Measurements from ENCODE around the gene CRBN.

DNA sequence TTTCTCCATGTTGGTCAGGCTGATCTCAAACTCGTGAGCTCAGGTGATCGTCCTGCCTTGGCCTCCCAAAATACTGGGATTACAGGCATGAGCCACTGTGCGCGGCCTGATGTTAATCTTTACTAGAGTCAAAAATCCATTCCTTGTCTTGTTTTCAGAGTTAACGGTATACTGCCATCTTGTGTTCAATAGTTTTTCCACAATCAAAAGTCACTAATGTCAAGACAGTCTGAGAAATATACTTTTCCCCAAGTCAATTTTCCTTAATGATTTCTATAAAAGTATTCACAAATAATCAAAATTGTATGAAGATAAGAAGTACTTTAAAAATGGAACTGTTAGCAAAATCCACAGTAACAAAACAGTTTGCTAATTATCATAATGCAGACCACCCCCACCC, 8.5 kb downstream of the CRBN start:
- TF ChIP-seq MYC (IDR thresholded peaks at IDR 0.05; ENCODE audit: low read depth, low read length) (no peak), JUN (IDR thresholded peaks at IDR 0.05; ENCODE audit: borderline replicate concordance, insufficient read depth, insufficient read length, low read depth) (no peak)
- TF ChIP-seq, protein P1, sequence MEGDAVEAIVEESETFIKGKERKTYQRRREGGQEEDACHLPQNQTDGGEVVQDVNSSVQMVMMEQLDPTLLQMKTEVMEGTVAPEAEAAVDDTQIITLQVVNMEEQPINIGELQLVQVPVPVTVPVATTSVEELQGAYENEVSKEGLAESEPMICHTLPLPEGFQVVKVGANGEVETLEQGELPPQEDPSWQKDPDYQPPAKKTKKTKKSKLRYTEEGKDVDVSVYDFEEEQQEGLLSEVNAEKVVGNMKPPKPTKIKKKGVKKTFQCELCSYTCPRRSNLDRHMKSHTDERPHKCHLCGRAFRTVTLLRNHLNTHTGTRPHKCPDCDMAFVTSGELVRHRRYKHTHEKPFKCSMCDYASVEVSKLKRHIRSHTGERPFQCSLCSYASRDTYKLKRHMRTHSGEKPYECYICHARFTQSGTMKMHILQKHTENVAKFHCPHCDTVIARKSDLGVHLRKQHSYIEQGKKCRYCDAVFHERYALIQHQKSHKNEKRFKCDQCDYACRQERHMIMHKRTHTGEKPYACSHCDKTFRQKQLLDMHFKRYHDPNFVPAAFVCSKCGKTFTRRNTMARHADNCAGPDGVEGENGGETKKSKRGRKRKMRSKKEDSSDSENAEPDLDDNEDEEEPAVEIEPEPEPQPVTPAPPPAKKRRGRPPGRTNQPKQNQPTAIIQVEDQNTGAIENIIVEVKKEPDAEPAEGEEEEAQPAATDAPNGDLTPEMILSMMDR (IDR thresholded peaks at IDR 0.05; ENCODE audit: extremely low read depth in 1 of 2, insufficient read depth in 1 of 2, low read depth in 1 of 2, low read length in 2 of 2) = peak; percentile 31 to 40
